ENCODE results near the gene PDK4.
"Not testable (repeated sequence)": the region's sequence is repeated elsewhere in the genome, so short reads cannot be mapped to it uniquely, and the experiment has no call there.

PDK4 gene

GRCh38 chr7:95621404-95621803, 25.1 kb upstream of the PDK4 start:
- DNase-seq (ENCODE audit: low read depth): no peak
- Histone ChIP-seq H3K27me3 (replicated peaks; ENCODE audit: control insufficient read depth, insufficient read depth, low read length) (no peaks in the 10 kb centered on the region), H3K36me3 (ENCODE audit: control insufficient read depth, insufficient read depth, low read length, severe bottlenecking) (no peaks in the 10 kb centered on the region), H3K9me3 (ENCODE audit: control insufficient read depth, low read length) (no peaks in the 10 kb centered on the region), H3K4me3 (ENCODE audit: low read length) (no peak overlapping the region), H3K4me1 (ENCODE audit: control insufficient read depth, insufficient read depth, low read length) (peaks cover 11% of the 10 kb centered on the region), H3K9ac (ENCODE audit: low read length) (no peak overlapping the region)

GRCh38 chr7:95620631-95621030, 24.3 kb upstream of the PDK4 start:
- no peak overlapping the region for H3K9ac ChIP-seq (ENCODE audit: low read length)
- DNase-seq (ENCODE audit: low read depth): no peak

GRCh38 chr7:95619921-95620320, 23.6 kb upstream of the PDK4 start:
- Histone ChIP-seq H3K9me3 (ENCODE audit: control insufficient read depth, low read length) (peaks cover 6% of the 10 kb centered on the region), H3K36me3 (ENCODE audit: control insufficient read depth, insufficient read depth, low read length, severe bottlenecking) (no peaks in the 10 kb centered on the region), H3K27me3 (replicated peaks; ENCODE audit: control insufficient read depth, insufficient read depth, low read length) (no peaks in the 10 kb centered on the region), H3K4me3 (ENCODE audit: low read length) (no peak overlapping the region), H3K4me1 (ENCODE audit: control insufficient read depth, insufficient read depth, low read length) (peaks cover 11% of the 10 kb centered on the region), H3K9ac (ENCODE audit: low read length) (no peak overlapping the region)
- no peak for DNase-seq (ENCODE audit: low read depth)

More at GRCh38 chr7:95620631-95621030, 24.3 kb upstream of the PDK4 start:
- Histone ChIP-seq H3K4me3 (ENCODE audit: low read length) (no peak overlapping the region), H3K36me3 (ENCODE audit: control insufficient read depth, insufficient read depth, low read length, severe bottlenecking) (no peaks in the 10 kb centered on the region), H3K27me3 (replicated peaks; ENCODE audit: control insufficient read depth, insufficient read depth, low read length) (no peaks in the 10 kb centered on the region), H3K4me1 (ENCODE audit: control insufficient read depth, insufficient read depth, low read length) (peaks cover 11% of the 10 kb centered on the region), H3K9me3 (ENCODE audit: control insufficient read depth, low read length) (no peaks in the 10 kb centered on the region)

GRCh38 chr7:95619517-95619916, 23.2 kb upstream of the PDK4 start:
- no peaks in the 10 kb centered on the region for H3K27me3 ChIP-seq (replicated peaks; ENCODE audit: control insufficient read depth, insufficient read depth, low read length)
- H3K9me3 ChIP-seq (ENCODE audit: control insufficient read depth, low read length): peaks cover 10% of the 10 kb centered on the region
- no peaks in the 10 kb centered on the region for H3K36me3 ChIP-seq (ENCODE audit: control insufficient read depth, insufficient read depth, low read length, severe bottlenecking)
- no peak for DNase-seq (ENCODE audit: low read depth)
- H3K4me3 ChIP-seq (ENCODE audit: low read length): no peak overlapping the region
- peaks cover 11% of the 10 kb centered on the region for H3K4me1 ChIP-seq (ENCODE audit: control insufficient read depth, insufficient read depth, low read length)
- H3K9ac ChIP-seq (ENCODE audit: low read length): no peak overlapping the region

- Histone ChIP-seq H3K9ac (ENCODE audit: low read length) (no peak overlapping the region), H3K4me1 (ENCODE audit: control insufficient read depth, insufficient read depth, low read length) (peaks cover 16% of the 10 kb centered on the region), H3K36me3 (ENCODE audit: control insufficient read depth, insufficient read depth, low read length, severe bottlenecking) (no peaks in the 10 kb centered on the region), H3K4me3 (ENCODE audit: low read length) (no peak overlapping the region), H3K27me3 (replicated peaks; ENCODE audit: control insufficient read depth, insufficient read depth, low read length) (no peaks in the 10 kb centered on the region), H3K9me3 (ENCODE audit: control insufficient read depth, low read length) (peaks cover 18% of the 10 kb centered on the region)
- no peak for DNase-seq (ENCODE audit: low read depth)
These were observed 18.2 kb upstream of the PDK4 start for GRCh38 chr7:95614442-95614940.

GRCh38 chr7:95611224-95611623, 14.9 kb upstream of the PDK4 start:
- Histone ChIP-seq H3K9me3 (ENCODE audit: control insufficient read depth, low read length) (peaks cover 18% of the 10 kb centered on the region), H3K9ac (ENCODE audit: low read length) (no peak overlapping the region), H3K36me3 (ENCODE audit: control insufficient read depth, insufficient read depth, low read length, severe bottlenecking) (no peaks in the 10 kb centered on the region), H3K4me3 (ENCODE audit: low read length) (no peak overlapping the region), H3K27me3 (replicated peaks; ENCODE audit: control insufficient read depth, insufficient read depth, low read length) (no peaks in the 10 kb centered on the region), H3K4me1 (ENCODE audit: control insufficient read depth, insufficient read depth, low read length) (peaks cover 39% of the 10 kb centered on the region)
- peak; percentile 23 for DNase-seq (ENCODE audit: low read depth)

GRCh38 chr7:95609277-95609971, 13.1 kb upstream of the PDK4 start:
- Histone ChIP-seq H3K4me1 (ENCODE audit: control insufficient read depth, insufficient read depth, low read length) (peaks cover 39% of the 10 kb centered on the region), H3K4me3 (ENCODE audit: low read length) (peak overlapping the region; percentile 70), H3K9me3 (ENCODE audit: control insufficient read depth, low read length) (peaks cover 7% of the 10 kb centered on the region), H3K27me3 (replicated peaks; ENCODE audit: control insufficient read depth, insufficient read depth, low read length) (no peaks in the 10 kb centered on the region), H3K9ac (ENCODE audit: low read length) (peak overlapping the region; percentile 81), H3K36me3 (ENCODE audit: control insufficient read depth, insufficient read depth, low read length, severe bottlenecking) (no peaks in the 10 kb centered on the region)
- peak; percentile 68 for DNase-seq (ENCODE audit: low read depth)

- Histone ChIP-seq H3K9me3 (ENCODE audit: control insufficient read depth, low read length) (no peaks in the 10 kb centered on the region), H3K4me1 (ENCODE audit: control insufficient read depth, insufficient read depth, low read length) (peaks cover 47% of the 10 kb centered on the region), H3K4me3 (ENCODE audit: low read length) (peak overlapping the region; percentile 70), H3K36me3 (ENCODE audit: control insufficient read depth, insufficient read depth, low read length, severe bottlenecking) (no peaks in the 10 kb centered on the region), H3K27me3 (replicated peaks; ENCODE audit: control insufficient read depth, insufficient read depth, low read length) (no peaks in the 10 kb centered on the region), H3K9ac (ENCODE audit: low read length) (peak overlapping the region; percentile 82)
- DNase-seq (ENCODE audit: low read depth): peak; percentile 96
These were observed 12.2 kb upstream of the PDK4 start for GRCh38 chr7:95608359-95609173.

- DNase-seq (ENCODE audit: low read depth): no peak
- no peaks in the 10 kb centered on the region for H3K9me3 ChIP-seq (ENCODE audit: control insufficient read depth, low read length)
- peak overlapping the region; percentile 82 for H3K9ac ChIP-seq (ENCODE audit: low read length)
- peaks cover 49% of the 10 kb centered on the region for H3K4me1 ChIP-seq (ENCODE audit: control insufficient read depth, insufficient read depth, low read length)
- H3K4me3 ChIP-seq (ENCODE audit: low read length): peak overlapping the region; percentile 49
- H3K36me3 ChIP-seq (ENCODE audit: control insufficient read depth, insufficient read depth, low read length, severe bottlenecking): no peaks in the 10 kb centered on the region
- H3K27me3 ChIP-seq (replicated peaks; ENCODE audit: control insufficient read depth, insufficient read depth, low read length): no peaks in the 10 kb centered on the region
These were observed 11.2 kb upstream of the PDK4 start for GRCh38 chr7:95607561-95607960.

GRCh38 chr7:95605275-95605674, 9.0 kb upstream of the PDK4 start:
- H3K4me3 ChIP-seq (ENCODE audit: low read length): no peak overlapping the region
- no peaks in the 10 kb centered on the region for H3K9me3 ChIP-seq (ENCODE audit: control insufficient read depth, low read length)
- H3K9ac ChIP-seq (ENCODE audit: low read length): no peak overlapping the region
- no peak for DNase-seq (ENCODE audit: low read depth)
- peaks cover 47% of the 10 kb centered on the region for H3K4me1 ChIP-seq (ENCODE audit: control insufficient read depth, insufficient read depth, low read length)
- H3K27me3 ChIP-seq (replicated peaks; ENCODE audit: control insufficient read depth, insufficient read depth, low read length): no peaks in the 10 kb centered on the region
- no peaks in the 10 kb centered on the region for H3K36me3 ChIP-seq (ENCODE audit: control insufficient read depth, insufficient read depth, low read length, severe bottlenecking)

GRCh38 chr7:95604811-95605210, 8.5 kb upstream of the PDK4 start:
- not testable (repeated sequence) for DNase-seq (ENCODE audit: low read depth); H3K36me3 ChIP-seq (ENCODE audit: control insufficient read depth, insufficient read depth, low read length, severe bottlenecking); H3K9me3 ChIP-seq (ENCODE audit: control insufficient read depth, low read length); H3K27me3 ChIP-seq (replicated peaks; ENCODE audit: control insufficient read depth, insufficient read depth, low read length); H3K4me3 ChIP-seq (ENCODE audit: low read length); H3K9ac ChIP-seq (ENCODE audit: low read length)
- H3K4me1 ChIP-seq (ENCODE audit: control insufficient read depth, insufficient read depth, low read length): peaks cover 43% of the 10 kb centered on the region

Data from adipocyte (in vitro differentiated cells).